ENCODE data around the gene LY6G6F.
"Not testable (repeated sequence)": the region's sequence is repeated elsewhere in the genome, so short reads cannot be mapped to it uniquely, and the experiment has no call there.

The LY6G6F gene

DNA sequence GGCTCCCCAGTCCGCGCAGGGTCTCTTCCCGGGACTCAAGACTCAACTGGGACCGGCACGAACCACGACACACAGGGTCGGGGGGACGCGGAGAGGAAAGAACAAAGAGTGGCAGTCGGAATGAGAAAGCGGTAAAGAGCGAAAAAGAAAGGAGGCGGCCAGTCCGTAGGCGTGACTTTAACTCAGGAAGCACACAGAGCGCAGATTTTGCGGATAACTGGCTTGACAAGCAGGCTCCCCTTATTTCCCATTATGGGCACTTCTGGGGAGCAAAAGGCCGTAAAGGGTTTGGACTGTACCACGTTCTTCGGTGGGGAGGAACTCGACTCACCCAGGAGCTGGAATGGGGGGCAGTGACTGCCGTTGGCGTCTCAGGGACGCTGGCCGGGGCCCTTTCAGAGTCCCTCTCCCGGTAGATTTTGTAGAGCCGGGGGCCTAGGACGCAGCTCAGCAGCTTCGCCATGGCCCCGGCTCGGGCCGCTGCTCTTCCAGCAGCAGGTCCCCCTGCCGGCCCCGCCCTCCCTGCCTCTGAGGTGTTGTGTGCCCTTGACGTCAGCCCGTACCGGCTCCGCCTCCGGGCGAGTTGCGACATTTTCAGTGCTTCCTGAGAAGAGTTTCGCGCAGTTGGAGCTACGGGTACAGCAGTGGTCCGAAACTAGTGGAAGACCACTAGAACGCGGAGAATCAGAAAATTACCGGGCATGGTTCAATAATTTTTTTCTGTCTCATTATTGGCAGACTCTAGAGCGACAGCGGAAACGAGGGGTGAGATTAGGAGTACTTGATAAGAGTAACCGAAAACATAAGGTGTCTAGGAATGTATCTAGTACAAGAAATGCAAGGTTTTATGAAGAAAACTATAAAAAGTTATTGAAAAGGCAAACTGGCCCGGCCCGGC, 3.6 kb upstream of the LY6G6F start, which contains the start of gene ABHD16A:
ABHD16A (minus strand) TSS at position 506 of the 898 bp plus-strand sequence; CDS start at position 463, 43 bp downstream.
- H3K9me3 ChIP-seq (ENCODE audit: low read depth, low read length) = no peaks in the 10 kb centered on the region
- peaks cover 6% of the 10 kb centered on the region for H3K36me3 ChIP-seq (ENCODE audit: insufficient read depth, low read length)
- peak within 1 kb of the TSS; percentile 86 for H3K9ac ChIP-seq (ENCODE audit: insufficient read length)
- TF ChIP-seq EZH2 (IDR thresholded peaks at IDR 0.05) = no peak
- TF ChIP-seq FOXP2 (optimal IDR thresholded peaks at IDR 0.05; ENCODE audit: control extremely low read depth, extremely low read length, insufficient read depth) = no peak
- peak; percentile 95 for TF ChIP-seq POLR2AphosphoS5 (IDR thresholded peaks at IDR 0.05; ENCODE audit: borderline replicate concordance, low read depth, low read length)
- DNase-seq (ENCODE audit: low read depth, low spot score) = peak; percentile 97
- peak within 1 kb of the TSS; percentile 93 for H3K4me3 ChIP-seq
- H3K27ac ChIP-seq = peak within 1 kb of the TSS; percentile 65

DNA sequence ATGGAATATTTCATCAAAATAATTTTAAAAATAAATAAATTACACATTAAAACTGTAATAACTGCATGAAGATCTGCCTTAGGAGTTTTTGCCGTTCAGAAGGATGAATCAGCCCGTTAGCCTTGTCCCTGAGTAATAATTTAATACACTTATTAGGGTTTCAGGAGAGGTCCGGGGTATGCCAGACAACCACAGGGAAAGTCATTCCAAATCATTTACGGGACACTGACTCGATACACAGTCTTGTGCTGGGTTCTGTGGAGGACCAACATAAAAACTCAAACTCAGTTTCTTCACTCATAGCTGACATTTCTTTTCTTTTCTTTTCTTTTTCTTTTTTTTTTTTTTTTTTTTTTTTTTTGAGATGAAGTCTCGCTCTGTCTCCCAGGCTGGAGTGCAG, 735 bp upstream of the LY6G6F start:
- Histone ChIP-seq H3K9me3 (ENCODE audit: low read depth, low read length) (no peaks in the 10 kb centered on the region), H3K27ac (peak overlapping the region; percentile 31; the same call in 1 of the 2 replicates), H3K36me3 (ENCODE audit: insufficient read depth, low read length) (no peaks in the 10 kb centered on the region; the same call in 1 of the 2 replicates), H3K4me3 (no peak overlapping the region), H3K9ac (ENCODE audit: insufficient read length) (no peak overlapping the region)
- no peak for DNase-seq (ENCODE audit: low read depth, low spot score)
- TF ChIP-seq FOXP2 (optimal IDR thresholded peaks at IDR 0.05; ENCODE audit: control extremely low read depth, extremely low read length, insufficient read depth) (no peak), EZH2 (IDR thresholded peaks at IDR 0.05) (no peak), POLR2AphosphoS5 (IDR thresholded peaks at IDR 0.05; ENCODE audit: borderline replicate concordance, low read depth, low read length) (no peak)

DNA sequence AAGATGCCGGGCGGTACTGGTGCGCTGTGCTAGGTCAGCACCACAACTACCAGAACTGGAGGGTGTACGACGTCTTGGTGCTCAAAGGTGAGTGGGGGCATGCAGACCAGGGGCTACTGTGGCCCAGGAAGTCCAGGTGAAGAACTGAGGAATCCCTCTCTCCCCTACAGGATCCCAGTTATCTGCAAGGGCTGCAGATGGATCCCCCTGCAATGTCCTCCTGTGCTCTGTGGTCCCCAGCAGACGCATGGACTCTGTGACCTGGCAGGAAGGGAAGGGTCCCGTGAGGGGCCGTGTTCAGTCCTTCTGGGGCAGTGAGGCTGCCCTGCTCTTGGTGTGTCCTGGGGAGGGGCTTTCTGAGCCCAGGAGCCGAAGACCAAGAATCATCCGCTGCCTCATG, 1.0 kb downstream of the LY6G6F start:
- Histone ChIP-seq H3K9me3 (ENCODE audit: low read depth, low read length) (no peaks in the 10 kb centered on the region), H3K9ac (ENCODE audit: insufficient read length) (no peak overlapping the region), H3K36me3 (ENCODE audit: insufficient read depth, low read length) (no peaks in the 10 kb centered on the region), H3K4me3 (no peak overlapping the region), H3K27ac (no peak overlapping the region)
- TF ChIP-seq POLR2AphosphoS5 (IDR thresholded peaks at IDR 0.05; ENCODE audit: borderline replicate concordance, low read depth, low read length) (no peak), FOXP2 (optimal IDR thresholded peaks at IDR 0.05; ENCODE audit: control extremely low read depth, extremely low read length, insufficient read depth) (no peak), EZH2 (IDR thresholded peaks at IDR 0.05) (no peak)
- DNase-seq (ENCODE audit: low read depth, low spot score) = no peak

DNA sequence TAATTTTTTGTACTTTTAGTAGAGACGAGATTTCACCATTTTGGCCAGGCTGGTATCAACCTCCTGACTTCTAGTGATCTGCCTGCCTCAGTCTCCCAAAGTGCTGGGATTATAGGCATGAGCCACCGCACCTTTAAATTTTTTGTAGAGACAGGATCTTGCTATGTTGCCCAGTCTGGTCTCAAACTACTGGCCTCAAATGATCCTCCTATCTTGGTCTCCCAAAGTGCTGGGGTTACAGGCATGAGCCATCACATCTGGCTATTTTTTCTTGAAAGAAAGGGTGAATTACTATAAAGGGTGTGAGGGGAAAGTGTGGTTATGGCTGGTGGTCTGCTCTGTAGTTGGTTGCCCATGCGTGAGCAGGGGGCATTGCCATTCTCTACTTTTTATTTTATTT, 1.6 kb downstream of the LY6G6F start:
- no peak overlapping the region for H3K27ac ChIP-seq
- TF ChIP-seq FOXP2 (optimal IDR thresholded peaks at IDR 0.05; ENCODE audit: control extremely low read depth, extremely low read length, insufficient read depth) (no peak), POLR2AphosphoS5 (IDR thresholded peaks at IDR 0.05; ENCODE audit: borderline replicate concordance, low read depth, low read length) (no peak), EZH2 (IDR thresholded peaks at IDR 0.05) (no peak)
- DNase-seq (ENCODE audit: low read depth, low spot score) = no peak

DNA sequence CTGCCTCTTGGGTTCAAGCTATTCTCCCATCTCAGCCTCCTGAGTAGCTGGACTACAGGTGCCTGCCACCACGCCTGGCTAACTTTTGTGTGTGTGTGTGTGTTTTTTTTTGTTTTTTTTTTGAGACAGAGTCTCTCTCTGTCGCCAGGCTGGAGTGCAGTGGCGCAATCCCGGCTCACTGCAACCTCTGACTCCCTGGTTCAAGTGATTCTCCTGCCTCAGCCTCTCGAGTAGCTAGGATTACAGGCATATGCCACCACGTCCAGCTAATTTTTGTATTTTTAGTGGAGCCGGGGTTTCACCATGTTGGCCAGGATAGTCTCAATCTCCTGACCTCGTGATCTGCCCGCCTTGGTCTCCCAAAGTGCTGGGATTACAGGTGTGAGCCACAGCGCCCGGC, 2.5 kb downstream of the LY6G6F start:
- not testable (repeated sequence) for H3K9ac ChIP-seq (ENCODE audit: insufficient read length); H3K36me3 ChIP-seq (ENCODE audit: insufficient read depth, low read length); H3K9me3 ChIP-seq (ENCODE audit: low read depth, low read length); DNase-seq (ENCODE audit: low read depth, low spot score); H3K27ac ChIP-seq; H3K4me3 ChIP-seq

More for the DNA sequence above, 1.6 kb downstream of the LY6G6F start:
- H3K9ac ChIP-seq (ENCODE audit: insufficient read length) = no peak overlapping the region
- no peak overlapping the region for H3K4me3 ChIP-seq
- no peaks in the 10 kb centered on the region for H3K36me3 ChIP-seq (ENCODE audit: insufficient read depth, low read length)
- H3K9me3 ChIP-seq (ENCODE audit: low read depth, low read length) = no peaks in the 10 kb centered on the region

DNA sequence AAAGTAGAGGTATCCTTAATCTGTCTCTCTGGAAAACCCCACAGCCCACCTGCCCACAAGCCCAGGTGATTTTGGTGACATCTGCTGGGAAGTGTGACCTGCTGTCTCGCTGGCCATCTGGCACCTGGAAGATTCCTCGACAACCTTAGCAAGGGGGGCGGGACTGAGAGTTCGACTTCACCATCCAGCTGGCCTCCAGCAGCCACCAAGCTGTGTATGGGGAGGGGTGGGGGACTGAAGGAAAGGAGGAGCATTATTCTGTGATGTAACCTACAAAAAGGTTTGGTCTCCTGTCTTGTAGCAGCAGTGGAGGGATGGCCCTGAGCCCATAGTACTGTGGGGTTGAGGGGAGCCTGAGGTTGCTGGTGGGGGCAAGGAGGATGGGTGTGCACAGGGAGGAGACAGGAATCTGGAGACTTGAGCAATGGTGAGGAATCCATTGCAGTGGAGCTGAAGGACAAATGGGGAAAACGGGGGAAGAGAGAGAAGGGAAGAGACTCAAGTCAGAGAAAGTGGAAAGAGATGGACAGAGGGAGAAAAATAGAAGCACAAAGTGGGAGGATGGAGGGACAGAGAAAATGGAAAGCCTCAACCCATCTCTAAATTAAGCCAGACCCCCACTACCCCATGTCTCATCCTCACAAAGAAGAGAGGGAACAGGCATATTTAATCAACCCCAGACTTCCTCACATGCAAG, 4.0 kb downstream of the LY6G6F start:
- Histone ChIP-seq H3K9me3 (ENCODE audit: low read depth, low read length) (no peaks in the 10 kb centered on the region), H3K9ac (ENCODE audit: insufficient read length) (no peak overlapping the region), H3K4me3 (no peak overlapping the region), H3K36me3 (ENCODE audit: insufficient read depth, low read length) (no peaks in the 10 kb centered on the region), H3K27ac (no peak overlapping the region)
- TF ChIP-seq POLR2AphosphoS5 (IDR thresholded peaks at IDR 0.05; ENCODE audit: borderline replicate concordance, low read depth, low read length) = no peak
- no peak for DNase-seq (ENCODE audit: low read depth, low spot score)

DNA sequence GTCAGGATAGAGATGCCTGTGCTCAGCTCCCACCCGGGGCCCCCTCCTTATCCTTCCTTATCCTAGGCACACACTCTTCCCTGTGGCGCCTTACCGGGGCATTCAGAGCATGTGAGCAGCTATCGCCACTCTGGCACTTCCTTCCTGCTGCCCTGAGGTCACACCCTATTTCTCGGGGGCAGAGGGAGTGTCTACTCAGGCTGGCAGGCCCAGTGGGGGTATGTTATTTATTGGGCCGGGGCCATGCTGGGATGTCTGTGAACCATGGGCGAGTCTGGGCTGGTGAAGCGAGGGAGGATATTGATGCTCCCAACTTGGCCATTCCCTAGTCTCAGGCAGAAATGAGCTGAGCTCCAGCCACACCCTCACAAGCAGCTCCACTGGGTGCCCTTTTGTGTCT, 4.6 kb downstream of the LY6G6F start:
- no peak overlapping the region for H3K9ac ChIP-seq (ENCODE audit: insufficient read length)
- no peak overlapping the region for H3K4me3 ChIP-seq
- no peak overlapping the region for H3K27ac ChIP-seq
- H3K9me3 ChIP-seq (ENCODE audit: low read depth, low read length) = no peaks in the 10 kb centered on the region
- no peaks in the 10 kb centered on the region for H3K36me3 ChIP-seq (ENCODE audit: insufficient read depth, low read length)
- TF ChIP-seq FOXP2 (optimal IDR thresholded peaks at IDR 0.05; ENCODE audit: control extremely low read depth, extremely low read length, insufficient read depth) (no peak), POLR2AphosphoS5 (IDR thresholded peaks at IDR 0.05; ENCODE audit: borderline replicate concordance, low read depth, low read length) (no peak), EZH2 (IDR thresholded peaks at IDR 0.05) (no peak)
- DNase-seq (ENCODE audit: low read depth, low spot score) = no peak

DNA sequence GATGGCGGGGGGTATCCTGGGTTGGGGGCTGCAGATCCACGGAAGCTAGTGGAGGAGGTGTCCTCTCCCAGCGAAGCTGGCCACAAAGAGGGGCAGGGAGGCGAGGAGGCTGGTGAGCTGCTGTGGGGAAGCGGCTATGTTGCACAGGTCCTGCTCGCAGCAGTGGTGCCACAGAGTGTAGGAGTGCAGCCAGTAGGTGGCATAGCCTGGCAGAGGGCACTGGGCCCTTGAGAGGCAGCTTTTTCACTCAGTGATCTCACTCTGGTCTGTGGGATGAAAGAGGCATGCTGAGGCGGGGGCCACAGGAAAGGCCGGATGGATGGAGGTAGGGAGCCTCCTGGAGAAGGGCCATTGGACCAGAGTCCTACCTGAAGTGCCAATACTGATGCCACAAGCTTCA, 5.6 kb downstream of the LY6G6F start:
- TF ChIP-seq POLR2AphosphoS5 (IDR thresholded peaks at IDR 0.05; ENCODE audit: borderline replicate concordance, low read depth, low read length) (no peak), EZH2 (IDR thresholded peaks at IDR 0.05) (no peak), FOXP2 (optimal IDR thresholded peaks at IDR 0.05; ENCODE audit: control extremely low read depth, extremely low read length, insufficient read depth) (no peak)
- Histone ChIP-seq H3K27ac (no peak overlapping the region), H3K9me3 (ENCODE audit: low read depth, low read length) (no peaks in the 10 kb centered on the region), H3K36me3 (ENCODE audit: insufficient read depth, low read length) (no peaks in the 10 kb centered on the region), H3K9ac (ENCODE audit: insufficient read length) (no peak overlapping the region), H3K4me3 (no peak overlapping the region)
- DNase-seq (ENCODE audit: low read depth, low spot score) = no peak
